Astrocyte of the spinal cord (primary cell): Measurements from ENCODE around the gene NOM1.

Source experiments
- DNase-seq: peaks from one replicate; pipeline ENCODE4 v3.0.0; 2011; ENCODE audit warnings: low read depth, low spot score
- H3K4me3 ChIP-seq: 2 replicates; pipeline ENCODE4 v1.5.1; 2011; ENCODE audit warnings: low read depth, mild to moderate bottlenecking, low read length, moderate library complexity
- CTCF ChIP-seq: IDR thresholded peaks from 2 replicates; pipeline ENCODE4 v1.5.1; 2012; ENCODE audit warnings: low read depth, mild to moderate bottlenecking, low read length, inconsistent platforms
- in situ Hi-C: cut with HindIII; loops from 2 replicates; pipeline ENCODE4 v1.10.0; 2017; ENCODE audit warnings: low sequenced_read_pairs

Gene NOM1

GRCh38 chr7:156985101-156985992 is 35.8 kb downstream of the NOM1 start:
- no peak overlapping the region for H3K4me3 ChIP-seq
- TF ChIP-seq CTCF: no peak
- in situ Hi-C loops: no loop called here
- DNase-seq: no peak

DNA sequence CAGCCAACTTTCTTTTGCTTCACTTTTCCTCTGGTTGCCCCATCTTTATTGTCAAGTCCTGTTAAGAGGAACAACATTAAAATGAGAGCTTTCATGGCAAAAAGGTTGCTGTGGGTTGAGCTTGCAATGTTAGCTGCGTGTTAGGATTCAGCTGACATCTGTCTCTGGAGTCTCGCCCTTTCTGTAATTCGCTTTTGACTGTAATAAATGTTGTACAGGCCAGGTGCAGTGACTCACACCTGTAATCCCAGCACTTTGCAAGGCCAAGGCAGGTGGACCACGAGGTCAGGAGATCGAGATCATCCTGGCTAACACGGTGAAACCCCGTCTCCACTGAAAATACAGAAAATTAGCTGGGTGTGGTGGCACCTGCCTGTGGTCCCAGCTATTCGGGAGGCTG is 36.9 kb downstream of the NOM1 start:
- no peak for DNase-seq
- no peak overlapping the region for H3K4me3 ChIP-seq
- in situ Hi-C loops: no loop called here

GRCh38 chr7:156988343-156989185 is 39.1 kb downstream of the NOM1 start:
- DNase-seq: no peak
- in situ Hi-C loops: no loop called here
- TF ChIP-seq CTCF: no peak
- no peak overlapping the region for H3K4me3 ChIP-seq

More for the DNA sequence above, 36.9 kb downstream of the NOM1 start:
- TF ChIP-seq CTCF: no peak

DNA sequence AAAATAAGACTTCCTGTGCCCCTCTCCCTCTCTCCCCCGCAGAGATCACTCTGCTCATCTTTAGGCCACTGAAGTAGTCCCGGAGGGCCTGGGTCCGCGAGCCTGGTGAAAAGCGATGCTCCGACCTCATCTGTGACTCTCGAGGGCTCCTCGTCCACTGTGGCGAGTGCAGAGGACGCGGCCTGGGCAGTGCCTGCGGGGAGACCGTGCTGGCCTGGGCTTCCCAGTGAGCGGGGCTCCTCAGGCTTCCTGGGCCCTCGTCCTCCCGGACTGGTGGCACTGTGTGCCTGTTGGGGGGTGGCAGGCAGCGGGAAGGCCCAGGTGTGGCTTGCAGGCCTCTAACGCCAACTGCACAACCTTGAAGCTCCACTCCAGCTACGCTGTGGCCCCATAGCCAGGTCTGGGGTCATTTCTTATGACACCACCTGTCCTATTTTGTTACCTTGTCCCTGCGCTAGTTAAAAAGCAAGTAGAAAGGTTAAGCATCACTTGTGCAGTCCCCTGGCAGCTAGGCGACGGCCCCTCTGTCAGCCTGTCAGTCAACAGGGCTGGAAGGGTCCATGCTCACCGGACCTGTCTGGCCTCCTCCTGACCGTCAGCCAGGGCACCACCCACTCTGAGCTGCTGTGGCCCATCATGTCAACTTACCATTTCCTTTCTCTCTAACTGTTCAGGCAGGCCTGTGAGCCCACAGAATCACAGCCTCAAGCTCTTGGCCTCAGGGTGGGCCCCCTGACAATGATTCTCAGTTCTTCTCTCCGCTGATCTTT is 40.4 kb downstream of the NOM1 start:
- in situ Hi-C loops: no loop called here
- no peak overlapping the region for H3K4me3 ChIP-seq
- DNase-seq: no peak
- TF ChIP-seq CTCF: no peak

DNA sequence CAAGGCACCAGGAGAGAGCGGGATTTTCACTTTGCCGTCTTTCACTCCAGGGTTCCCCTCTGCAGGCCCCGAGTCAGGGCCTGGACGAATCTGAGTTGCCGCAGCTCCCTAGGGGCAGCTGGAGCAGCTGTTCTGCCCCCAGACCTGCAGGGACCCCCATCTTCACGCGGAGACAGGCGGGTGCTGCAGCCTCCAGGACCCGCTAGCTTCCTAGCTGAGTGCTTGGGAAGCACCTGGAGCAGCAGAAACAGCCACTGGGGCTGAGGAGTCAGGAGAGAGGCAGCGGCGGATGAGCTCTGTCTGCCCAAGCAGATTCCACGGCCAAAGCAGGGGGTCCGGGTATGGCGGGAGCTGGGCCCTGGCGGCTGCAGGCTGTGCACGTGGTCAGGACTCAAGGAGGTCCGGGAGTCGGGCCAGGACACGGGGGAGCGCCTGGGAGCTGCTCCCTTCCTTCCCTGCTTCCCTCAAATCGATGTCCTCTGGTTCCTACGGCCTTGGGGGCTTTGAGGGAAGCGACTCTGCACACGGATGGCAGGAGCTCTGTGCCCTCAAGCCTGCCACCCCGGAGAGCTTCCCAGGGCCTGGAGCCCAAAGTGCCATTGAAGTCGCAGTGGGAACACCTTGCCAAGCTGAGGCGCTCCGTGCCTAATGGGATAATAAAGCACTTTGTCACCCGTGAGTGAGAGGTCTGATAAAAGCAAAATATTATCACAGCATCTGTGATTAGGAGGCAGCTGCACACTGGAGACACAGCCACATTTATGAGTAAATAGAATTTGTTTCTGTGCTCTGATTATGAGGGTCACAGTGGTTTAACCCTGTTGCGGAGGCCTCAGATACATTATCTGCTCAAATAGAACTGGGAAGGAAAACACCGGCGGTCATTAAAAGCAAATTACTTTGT is 43.8 kb downstream of the NOM1 start:
- in situ Hi-C loops: no loop called here
- no peak overlapping the region for H3K4me3 ChIP-seq
- DNase-seq: no peak
- TF ChIP-seq CTCF: no peak

DNA sequence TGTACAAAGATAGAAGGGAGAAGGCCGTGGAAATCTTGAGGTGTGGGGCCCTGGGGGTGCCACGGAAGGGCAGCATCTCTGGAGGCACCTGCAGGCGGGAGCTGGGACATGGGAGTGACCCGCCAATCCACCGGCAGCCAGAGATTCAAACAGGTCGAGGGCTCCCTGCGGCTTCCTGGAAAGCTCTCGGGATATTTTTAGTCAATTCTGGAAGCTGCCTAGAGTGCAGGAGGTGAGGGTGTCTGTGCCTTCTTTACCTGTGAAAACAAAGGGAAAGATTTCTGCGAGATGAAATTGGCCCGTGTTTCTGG is 44.4 kb downstream of the NOM1 start:
- in situ Hi-C loops: no loop called here
- DNase-seq: no peak
- no peak for TF ChIP-seq CTCF
- H3K4me3 ChIP-seq: no peak overlapping the region
